Measurements from ENCODE around the gene IRX6. TPM values are rescaled to one million over a fixed set of nuclear protein-coding genes. Genes with fewer than 3 reads are reported as not detected.

IRX6 gene
- polyA plus RNA-seq = not detected
- long read RNA-seq, donor 1 = 0 reads
- long read RNA-seq, donor 2 = 0 reads
- long read RNA-seq, donor 3 = 0 reads
- long read RNA-seq, donor 4 = 0 reads
- long read RNA-seq, donor 5 = 0 reads
- long read RNA-seq, donor 6 = 0 reads
- long read RNA-seq, donor 7 = 0 reads
- long read RNA-seq, donor 8 = 0 reads
- long read RNA-seq, donor 9 = 0 reads
- long read RNA-seq, donor 10 = 0 reads
- long read RNA-seq, donor 11 = 0 reads

- no peak for DNase-seq
- no CpG with 5 or more reads among the region's 49 CpGs for WGBS (ENCODE audit: insufficient coverage, low lambda C conversion rate)
- no peak within 1 kb of the TSS for H3K4me3 ChIP-seq (ENCODE audit: low read length)
Measured at GRCh38 chr16:55323637-55324271, at the start of gene IRX6. Gene IRX6, plus strand, starts transcription at chr16:55324203. Its CDS starts 889 bp downstream, at chr16:55325092.

GRCh38 chr16:55274391-55274790 is 49.6 kb upstream of the IRX6 start:
- 80% methylated on average over 1 of the region's 5 CpGs for WGBS (ENCODE audit: insufficient coverage, low lambda C conversion rate)
- no peaks in the 10 kb centered on the region for H3K36me3 ChIP-seq (ENCODE audit: control insufficient read depth, insufficient read depth, low read length)
- no peaks in the 10 kb centered on the region for H3K4me1 ChIP-seq (ENCODE audit: control insufficient read depth, insufficient read depth, low read length)
- no peak for DNase-seq
- no peak overlapping the region for H3K27ac ChIP-seq (ENCODE audit: low read length)
- H3K4me3 ChIP-seq (ENCODE audit: low read length) = no peak overlapping the region
- no peaks in the 10 kb centered on the region for H3K9me3 ChIP-seq (ENCODE audit: control insufficient read depth, low read depth, low read length)
- H3K27me3 ChIP-seq (ENCODE audit: control insufficient read depth, insufficient read depth, low read length) = peaks cover 10% of the 10 kb centered on the region

More at GRCh38 chr16:55323637-55324271, at the start of gene IRX6:
- H3K9me3 ChIP-seq (ENCODE audit: control insufficient read depth, low read depth, low read length) = peaks cover 4% of the 10 kb centered on the region
- H3K27ac ChIP-seq (ENCODE audit: low read length) = no peak within 1 kb of the TSS
- H3K36me3 ChIP-seq (ENCODE audit: control insufficient read depth, insufficient read depth, low read length) = no peaks in the 10 kb centered on the region
- H3K4me1 ChIP-seq (ENCODE audit: control insufficient read depth, insufficient read depth, low read length) = no peaks in the 10 kb centered on the region
- H3K27me3 ChIP-seq (ENCODE audit: control insufficient read depth, insufficient read depth, low read length) = peaks cover 75% of the 10 kb centered on the region

DNA sequence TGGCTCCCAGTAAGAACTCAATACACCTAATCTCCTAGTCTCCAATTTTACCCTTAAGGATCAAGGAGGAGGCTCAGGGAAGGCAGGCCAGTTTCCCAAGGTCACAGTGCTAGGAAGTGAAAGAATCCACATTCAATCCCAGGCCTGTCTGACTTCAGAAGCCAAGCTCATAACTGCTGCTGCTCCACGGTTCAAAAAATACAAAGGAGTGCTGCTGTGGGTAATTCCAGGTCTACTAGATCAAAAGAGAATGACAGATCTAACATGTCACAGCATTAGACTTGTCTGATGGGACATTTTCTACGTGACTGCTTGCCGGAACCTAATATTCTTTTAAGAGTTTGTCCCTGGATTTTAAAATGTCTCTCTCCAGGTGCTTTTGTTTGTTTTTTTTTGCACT is 48.8 kb upstream of the IRX6 start:
- Histone ChIP-seq H3K27me3 (ENCODE audit: control insufficient read depth, insufficient read depth, low read length) (peaks cover 10% of the 10 kb centered on the region), H3K4me3 (ENCODE audit: low read length) (no peak overlapping the region), H3K9me3 (ENCODE audit: control insufficient read depth, low read depth, low read length) (no peaks in the 10 kb centered on the region), H3K27ac (ENCODE audit: low read length) (no peak overlapping the region), H3K36me3 (ENCODE audit: control insufficient read depth, insufficient read depth, low read length) (no peaks in the 10 kb centered on the region), H3K4me1 (ENCODE audit: control insufficient read depth, insufficient read depth, low read length) (no peaks in the 10 kb centered on the region)
- no peak for DNase-seq
- no CpG with 5 or more reads among the region's 3 CpGs for WGBS (ENCODE audit: insufficient coverage, low lambda C conversion rate)

- Histone ChIP-seq H3K9me3 (ENCODE audit: control insufficient read depth, low read depth, low read length) (no peaks in the 10 kb centered on the region), H3K27me3 (ENCODE audit: control insufficient read depth, insufficient read depth, low read length) (peaks cover 10% of the 10 kb centered on the region), H3K4me1 (ENCODE audit: control insufficient read depth, insufficient read depth, low read length) (no peaks in the 10 kb centered on the region), H3K27ac (ENCODE audit: low read length) (no peak overlapping the region), H3K4me3 (ENCODE audit: low read length) (no peak overlapping the region), H3K36me3 (ENCODE audit: control insufficient read depth, insufficient read depth, low read length) (no peaks in the 10 kb centered on the region)
- no peak for DNase-seq
- WGBS (ENCODE audit: insufficient coverage, low lambda C conversion rate) = no CpG with 5 or more reads among the region's 6 CpGs
Measured at GRCh38 chr16:55275869-55276268, 48.1 kb upstream of the IRX6 start.

GRCh38 chr16:55277536-55277935 is 46.5 kb upstream of the IRX6 start:
- Histone ChIP-seq H3K9me3 (ENCODE audit: control insufficient read depth, low read depth, low read length) (no peaks in the 10 kb centered on the region), H3K4me1 (ENCODE audit: control insufficient read depth, insufficient read depth, low read length) (no peaks in the 10 kb centered on the region), H3K4me3 (ENCODE audit: low read length) (no peak overlapping the region), H3K36me3 (ENCODE audit: control insufficient read depth, insufficient read depth, low read length) (no peaks in the 10 kb centered on the region), H3K27me3 (ENCODE audit: control insufficient read depth, insufficient read depth, low read length) (peaks cover 14% of the 10 kb centered on the region), H3K27ac (ENCODE audit: low read length) (no peak overlapping the region)
- WGBS (ENCODE audit: insufficient coverage, low lambda C conversion rate) = 60% methylated on average over 1 of the region's 1 CpG
- DNase-seq = no peak

- H3K27ac ChIP-seq (ENCODE audit: low read length) = no peak overlapping the region
- H3K27me3 ChIP-seq (ENCODE audit: control insufficient read depth, insufficient read depth, low read length) = peaks cover 14% of the 10 kb centered on the region
- no peaks in the 10 kb centered on the region for H3K9me3 ChIP-seq (ENCODE audit: control insufficient read depth, low read depth, low read length)
- H3K4me1 ChIP-seq (ENCODE audit: control insufficient read depth, insufficient read depth, low read length) = no peaks in the 10 kb centered on the region
- H3K36me3 ChIP-seq (ENCODE audit: control insufficient read depth, insufficient read depth, low read length) = no peaks in the 10 kb centered on the region
- no peak for DNase-seq
- H3K4me3 ChIP-seq (ENCODE audit: low read length) = no peak overlapping the region
- WGBS (ENCODE audit: insufficient coverage, low lambda C conversion rate) = 92% methylated on average over 4 of the region's 6 CpGs
Measured at GRCh38 chr16:55279598-55279997, 44.4 kb upstream of the IRX6 start.

GRCh38 chr16:55280587-55280986 is 43.4 kb upstream of the IRX6 start:
- H3K4me1 ChIP-seq (ENCODE audit: control insufficient read depth, insufficient read depth, low read length) = no peaks in the 10 kb centered on the region
- no peak for DNase-seq

DNA sequence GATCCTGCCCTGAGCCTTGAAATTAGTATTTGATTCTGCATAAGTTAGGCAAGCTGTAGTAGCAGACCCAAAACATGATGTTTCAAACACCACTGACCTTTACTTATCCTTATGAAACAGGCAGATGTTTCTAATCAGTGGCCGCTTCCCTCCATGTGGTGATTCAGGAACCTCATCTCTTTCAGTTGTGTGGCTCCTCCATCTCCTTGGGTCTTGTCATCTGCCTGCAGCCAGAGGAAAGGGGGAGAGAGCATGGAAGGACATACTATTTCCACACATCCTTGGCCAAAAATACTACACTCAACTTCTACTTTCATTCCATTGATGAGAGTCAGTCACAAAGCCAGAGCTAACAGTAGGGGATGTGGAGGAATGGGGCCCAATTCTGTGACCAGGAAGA is 41.6 kb upstream of the IRX6 start:
- no peak for DNase-seq
- H3K27me3 ChIP-seq (ENCODE audit: control insufficient read depth, insufficient read depth, low read length) = peaks cover 14% of the 10 kb centered on the region
- WGBS (ENCODE audit: insufficient coverage, low lambda C conversion rate) = no CpG with 5 or more reads among the region's 1 CpG

More at GRCh38 chr16:55280587-55280986, 43.4 kb upstream of the IRX6 start:
- Histone ChIP-seq H3K27ac (ENCODE audit: low read length) (no peak overlapping the region), H3K9me3 (ENCODE audit: control insufficient read depth, low read depth, low read length) (no peaks in the 10 kb centered on the region), H3K4me3 (ENCODE audit: low read length) (no peak overlapping the region), H3K36me3 (ENCODE audit: control insufficient read depth, insufficient read depth, low read length) (no peaks in the 10 kb centered on the region), H3K27me3 (ENCODE audit: control insufficient read depth, insufficient read depth, low read length) (peaks cover 14% of the 10 kb centered on the region)
- WGBS (ENCODE audit: insufficient coverage, low lambda C conversion rate) = no CpG with 5 or more reads among the region's 4 CpGs

GRCh38 chr16:55283812-55284717 is 39.9 kb upstream of the IRX6 start:
- no peak overlapping the region for H3K4me3 ChIP-seq (ENCODE audit: low read length)
- whole genome bisulfite sequencing (ENCODE audit: insufficient coverage, low lambda C conversion rate) = 44% methylated on average over 1 of the region's 12 CpGs
- H3K27ac ChIP-seq (ENCODE audit: low read length) = no peak overlapping the region
- H3K4me1 ChIP-seq (ENCODE audit: control insufficient read depth, insufficient read depth, low read length) = no peaks in the 10 kb centered on the region
- no peak for DNase-seq
- no peaks in the 10 kb centered on the region for H3K36me3 ChIP-seq (ENCODE audit: control insufficient read depth, insufficient read depth, low read length)
- H3K9me3 ChIP-seq (ENCODE audit: control insufficient read depth, low read depth, low read length) = no peaks in the 10 kb centered on the region
- peaks cover 10% of the 10 kb centered on the region for H3K27me3 ChIP-seq (ENCODE audit: control insufficient read depth, insufficient read depth, low read length)

More for the DNA sequence above, 41.6 kb upstream of the IRX6 start:
- no peaks in the 10 kb centered on the region for H3K36me3 ChIP-seq (ENCODE audit: control insufficient read depth, insufficient read depth, low read length)
- H3K27ac ChIP-seq (ENCODE audit: low read length) = no peak overlapping the region
- H3K9me3 ChIP-seq (ENCODE audit: control insufficient read depth, low read depth, low read length) = no peaks in the 10 kb centered on the region
- H3K4me3 ChIP-seq (ENCODE audit: low read length) = no peak overlapping the region
- no peaks in the 10 kb centered on the region for H3K4me1 ChIP-seq (ENCODE audit: control insufficient read depth, insufficient read depth, low read length)

- no peaks in the 10 kb centered on the region for H3K9me3 ChIP-seq (ENCODE audit: control insufficient read depth, low read depth, low read length)
- peaks cover 7% of the 10 kb centered on the region for H3K27me3 ChIP-seq (ENCODE audit: control insufficient read depth, insufficient read depth, low read length)
- WGBS (ENCODE audit: insufficient coverage, low lambda C conversion rate) = no CpG with 5 or more reads among the region's 6 CpGs
- no peak for DNase-seq
- no peaks in the 10 kb centered on the region for H3K4me1 ChIP-seq (ENCODE audit: control insufficient read depth, insufficient read depth, low read length)
- no peak overlapping the region for H3K4me3 ChIP-seq (ENCODE audit: low read length)
- no peaks in the 10 kb centered on the region for H3K36me3 ChIP-seq (ENCODE audit: control insufficient read depth, insufficient read depth, low read length)
- no peak overlapping the region for H3K27ac ChIP-seq (ENCODE audit: low read length)
Measured at GRCh38 chr16:55284718-55285099, 39.3 kb upstream of the IRX6 start.

Data from large intestine (tissue), 12 donors.